NCI-H82 treated with DMSO at 0.1 percent for 48 hours (cell line): ENCODE data around the gene SEMA4C.

Experiments used
- DNase-seq: peaks from one replicate; lab custom pipeline; 2025; ENCODE audit not compliant: unreplicated experiment; lab: John Stamatoyannopoulos, UW

The SEMA4C gene

GRCh38 chr2:96843538-96844268 lies 26.2 kb downstream of the SEMA4C start, which contains the start of gene ANKRD23:
TSS of gene ANKRD23 (minus strand) at chr2:96844021. CDS start at chr2:96843992, 29 bp downstream.
- no peak for DNase-seq

GRCh38 chr2:96842600-96842999 lies 27.3 kb downstream of the SEMA4C start:
- DNase-seq, result no peak

GRCh38 chr2:96841701-96842495 lies 28.0 kb downstream of the SEMA4C start:
- no peak for DNase-seq

- DNase-seq, result no peak
Measured at GRCh38 chr2:96839875-96840850, 29.7 kb downstream of the SEMA4C start.

- DNase-seq, result no peak
Measured at GRCh38 chr2:96839293-96839874, 30.5 kb downstream of the SEMA4C start.

- DNase-seq, result no peak
Measured at GRCh38 chr2:96838345-96839292, 31.3 kb downstream of the SEMA4C start.

- DNase-seq, result no peak
Measured at GRCh38 chr2:96837575-96837974, 32.3 kb downstream of the SEMA4C start.

GRCh38 chr2:96835830-96836229 lies 34.0 kb downstream of the SEMA4C start:
- DNase-seq, result no peak

- no peak for DNase-seq
Measured at GRCh38 chr2:96832754-96833507, 36.9 kb downstream of the SEMA4C start.

- no peak for DNase-seq
Measured at GRCh38 chr2:96832408-96832753, 37.5 kb downstream of the SEMA4C start.

GRCh38 chr2:96831679-96832078 lies 38.2 kb downstream of the SEMA4C start:
- no peak for DNase-seq

- DNase-seq, result no peak
Measured at GRCh38 chr2:96830044-96830562, 39.8 kb downstream of the SEMA4C start.

GRCh38 chr2:96828874-96829273 lies 41.0 kb downstream of the SEMA4C start:
- no peak for DNase-seq

- DNase-seq, result no peak
Measured at GRCh38 chr2:96828436-96828835, 41.4 kb downstream of the SEMA4C start.

- DNase-seq, result no peak
Measured at GRCh38 chr2:96826546-96827278, 43.2 kb downstream of the SEMA4C start.

- no peak for DNase-seq
Measured at GRCh38 chr2:96825057-96825456, 44.8 kb downstream of the SEMA4C start.

GRCh38 chr2:96824079-96824870 lies 45.6 kb downstream of the SEMA4C start:
- DNase-seq, result no peak
